Nephron progenitor cell (in vitro differentiated cells): ENCODE measurements around the gene NOX3.

Source experiments
- DNase-seq: peaks from one replicate; pipeline ENCODE4 v3.0.0; 2021
- H3K27ac Mint-ChIP-seq: 2 replicates; pipeline ENCODE4 v1.8.0; 2021; ENCODE audit warnings: mild to moderate bottlenecking, moderate library complexity, mixed read lengths
- H3K27me3 Mint-ChIP-seq: 2 replicates; pipeline ENCODE4 v1.8.0; 2021; ENCODE audit warnings: mild to moderate bottlenecking, low read depth, mixed read lengths; ENCODE audit not compliant: poor library complexity
- H3K36me3 Mint-ChIP-seq: 2 replicates; pipeline ENCODE4 v1.8.0; 2021; ENCODE audit warnings: low read depth, mixed read lengths
- H3K4me1 Mint-ChIP-seq: 2 replicates; pipeline ENCODE4 v1.8.0; 2021; ENCODE audit warnings: mixed read lengths
- H3K4me3 Mint-ChIP-seq: 2 replicates; pipeline ENCODE4 v1.8.0; 2021; ENCODE audit warnings: mild to moderate bottlenecking, moderate library complexity, mixed read lengths
- H3K9me3 Mint-ChIP-seq: 2 replicates; pipeline ENCODE4 v1.8.0; 2021; ENCODE audit warnings: mild to moderate bottlenecking, moderate library complexity, mixed read lengths
- TF ChIP-seq, protein P1 (sequence below): fragments of 200-600 bp; sonication (generic); IDR thresholded peaks from 2 replicates; pipeline ENCODE4 v1.5.0; 2021; ENCODE audit warnings: antibody characterized with exemption

Gene NOX3

DNA sequence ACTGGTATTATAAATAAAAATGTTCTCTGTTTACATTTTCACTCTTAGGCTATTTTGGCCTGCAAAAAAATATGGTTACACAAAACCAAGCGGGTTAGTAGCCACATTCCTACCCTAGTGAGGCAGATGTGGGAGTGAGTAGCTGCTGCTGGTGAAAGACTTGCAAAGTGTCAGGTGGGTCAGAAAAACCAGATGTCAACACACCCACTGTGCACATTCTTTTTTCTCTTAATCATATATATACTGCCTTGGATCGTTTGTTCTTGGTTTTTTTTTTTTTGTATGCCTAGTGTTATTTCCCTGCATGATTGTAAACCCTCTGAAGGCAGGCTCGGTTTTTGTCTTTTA lies 73.3 kb downstream of the NOX3 start:
- H3K27ac Mint-ChIP-seq: no peak overlapping the region
- DNase-seq: no peak
- TF ChIP-seq, protein P1, sequence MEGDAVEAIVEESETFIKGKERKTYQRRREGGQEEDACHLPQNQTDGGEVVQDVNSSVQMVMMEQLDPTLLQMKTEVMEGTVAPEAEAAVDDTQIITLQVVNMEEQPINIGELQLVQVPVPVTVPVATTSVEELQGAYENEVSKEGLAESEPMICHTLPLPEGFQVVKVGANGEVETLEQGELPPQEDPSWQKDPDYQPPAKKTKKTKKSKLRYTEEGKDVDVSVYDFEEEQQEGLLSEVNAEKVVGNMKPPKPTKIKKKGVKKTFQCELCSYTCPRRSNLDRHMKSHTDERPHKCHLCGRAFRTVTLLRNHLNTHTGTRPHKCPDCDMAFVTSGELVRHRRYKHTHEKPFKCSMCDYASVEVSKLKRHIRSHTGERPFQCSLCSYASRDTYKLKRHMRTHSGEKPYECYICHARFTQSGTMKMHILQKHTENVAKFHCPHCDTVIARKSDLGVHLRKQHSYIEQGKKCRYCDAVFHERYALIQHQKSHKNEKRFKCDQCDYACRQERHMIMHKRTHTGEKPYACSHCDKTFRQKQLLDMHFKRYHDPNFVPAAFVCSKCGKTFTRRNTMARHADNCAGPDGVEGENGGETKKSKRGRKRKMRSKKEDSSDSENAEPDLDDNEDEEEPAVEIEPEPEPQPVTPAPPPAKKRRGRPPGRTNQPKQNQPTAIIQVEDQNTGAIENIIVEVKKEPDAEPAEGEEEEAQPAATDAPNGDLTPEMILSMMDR: no peak
- no peaks in the 10 kb centered on the region for H3K4me1 Mint-ChIP-seq
- no peaks in the 10 kb centered on the region for H3K36me3 Mint-ChIP-seq
- no peak overlapping the region for H3K4me3 Mint-ChIP-seq
- H3K9me3 Mint-ChIP-seq: peaks cover under 1% of the 10 kb centered on the region
- H3K27me3 Mint-ChIP-seq: no peaks in the 10 kb centered on the region

DNA sequence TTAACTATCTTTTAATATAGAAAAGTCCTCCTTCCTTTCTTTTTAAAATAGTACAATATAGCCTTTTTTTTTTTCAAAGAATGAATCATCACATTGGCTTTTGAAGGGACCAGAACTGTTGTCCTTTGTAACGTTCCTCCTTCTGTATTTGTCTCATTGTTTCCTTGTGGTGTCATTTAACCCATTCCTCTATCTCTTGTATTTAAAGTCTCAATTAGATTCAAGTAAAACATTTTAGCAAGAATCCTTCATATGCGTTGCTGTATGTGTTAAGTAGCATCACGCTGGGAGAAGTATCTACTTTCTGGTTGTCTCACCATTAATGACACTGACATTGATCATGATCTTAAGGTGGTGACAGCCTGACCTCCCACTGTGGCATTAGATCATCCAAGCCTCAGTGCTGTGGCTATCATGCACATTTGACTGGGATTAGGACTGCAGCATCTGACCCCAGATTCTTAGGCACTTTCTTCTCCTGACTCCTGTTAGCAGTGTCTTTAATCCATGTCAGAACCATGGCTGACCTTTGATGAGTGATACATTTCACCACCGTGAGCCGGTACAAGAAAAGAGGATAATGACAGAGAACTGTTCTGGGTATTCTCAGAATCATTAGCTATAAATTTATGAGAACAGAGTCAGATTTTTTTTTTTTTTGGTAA lies 73.8 kb downstream of the NOX3 start:
- Mint-ChIP-seq H3K9me3 (no peaks in the 10 kb centered on the region), H3K36me3 (no peaks in the 10 kb centered on the region), H3K27me3 (no peaks in the 10 kb centered on the region), H3K4me3 (no peak overlapping the region), H3K4me1 (no peaks in the 10 kb centered on the region), H3K27ac (no peak overlapping the region)
- no peak for DNase-seq
- TF ChIP-seq, protein P1: no peak

DNA sequence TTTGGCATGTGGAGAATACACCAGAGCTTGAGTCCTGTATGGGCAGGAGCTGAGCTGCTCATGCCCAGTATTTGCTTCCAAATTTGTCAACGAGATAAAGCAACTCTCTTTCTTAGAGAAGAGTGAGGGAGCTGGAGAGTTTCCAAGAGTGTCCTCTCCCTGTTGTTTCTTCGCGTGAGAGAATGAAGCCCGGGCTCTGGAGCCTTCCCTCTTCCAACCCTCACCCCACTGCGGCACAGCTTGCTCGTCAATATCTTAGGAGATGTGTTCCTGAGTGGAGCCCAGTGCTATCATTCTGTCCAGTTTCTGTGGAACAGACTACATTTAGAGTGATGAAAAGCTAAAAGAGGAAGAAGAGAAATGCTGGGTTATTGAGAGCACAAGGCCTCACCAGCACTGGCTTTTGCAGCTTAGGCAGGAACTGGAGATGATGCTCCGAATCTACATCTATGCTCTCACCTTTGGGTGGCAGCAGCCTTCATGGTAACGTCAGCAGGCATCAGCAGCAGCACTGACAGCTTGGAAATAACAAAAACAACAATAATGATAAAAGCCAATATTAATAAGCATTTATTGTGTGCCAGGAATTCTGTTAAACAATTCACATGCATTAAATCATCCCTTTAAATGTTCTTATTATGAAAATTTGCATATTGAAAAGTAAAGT lies 74.8 kb downstream of the NOX3 start:
- no peaks in the 10 kb centered on the region for H3K9me3 Mint-ChIP-seq
- TF ChIP-seq, protein P1: no peak
- no peak for DNase-seq
- no peaks in the 10 kb centered on the region for H3K27me3 Mint-ChIP-seq
- H3K4me3 Mint-ChIP-seq: no peak overlapping the region
- H3K4me1 Mint-ChIP-seq: no peaks in the 10 kb centered on the region
- H3K36me3 Mint-ChIP-seq: no peaks in the 10 kb centered on the region
- no peak overlapping the region for H3K27ac Mint-ChIP-seq

DNA sequence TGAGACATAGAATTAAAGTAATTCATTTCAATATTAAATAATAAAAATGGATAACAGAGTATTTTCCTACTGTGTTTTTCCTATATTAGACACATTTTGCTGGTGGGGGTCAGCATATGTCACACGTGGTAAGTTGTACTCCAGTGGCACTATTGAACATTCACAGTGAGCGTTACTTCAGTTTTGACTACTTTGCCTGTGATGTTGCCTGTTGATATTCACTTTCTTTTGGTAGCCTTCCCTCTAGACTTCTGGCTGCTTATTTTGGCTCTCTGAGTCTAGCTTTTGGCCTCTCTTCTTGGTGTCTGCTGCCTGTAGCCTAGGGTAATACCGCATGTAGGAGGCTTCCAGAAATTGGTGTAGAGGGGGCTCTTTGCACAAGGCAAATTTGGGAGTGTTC lies 76.9 kb downstream of the NOX3 start:
- no peak overlapping the region for H3K4me3 Mint-ChIP-seq
- TF ChIP-seq, protein P1: no peak
- H3K9me3 Mint-ChIP-seq: no peaks in the 10 kb centered on the region
- no peak for DNase-seq
- H3K27ac Mint-ChIP-seq: no peak overlapping the region
- H3K36me3 Mint-ChIP-seq: no peaks in the 10 kb centered on the region
- H3K27me3 Mint-ChIP-seq: no peaks in the 10 kb centered on the region
- H3K4me1 Mint-ChIP-seq: no peaks in the 10 kb centered on the region

DNA sequence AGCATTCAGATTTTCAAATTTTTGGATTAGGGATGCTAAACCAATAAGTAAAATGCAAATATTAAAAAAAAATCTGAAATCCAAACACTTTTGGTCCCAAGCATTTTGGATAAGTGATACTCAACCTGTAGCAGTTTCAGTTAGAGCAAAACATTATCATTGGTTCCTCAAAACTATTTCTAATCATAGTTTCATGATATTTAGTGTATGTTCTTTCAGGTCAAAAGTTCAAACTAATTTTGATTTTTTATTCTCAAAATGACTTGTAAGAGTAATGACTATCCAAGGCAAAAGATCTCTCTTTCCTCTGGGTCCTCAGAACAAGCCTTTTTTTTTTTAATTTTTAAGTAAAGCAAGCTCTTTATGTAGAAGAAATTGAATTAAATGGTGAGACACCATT lies 77.4 kb downstream of the NOX3 start:
- no peaks in the 10 kb centered on the region for H3K4me1 Mint-ChIP-seq
- TF ChIP-seq, protein P1: no peak
- no peak overlapping the region for H3K27ac Mint-ChIP-seq
- no peak for DNase-seq
- no peak overlapping the region for H3K4me3 Mint-ChIP-seq
- no peaks in the 10 kb centered on the region for H3K27me3 Mint-ChIP-seq
- H3K36me3 Mint-ChIP-seq: no peaks in the 10 kb centered on the region
- H3K9me3 Mint-ChIP-seq: no peaks in the 10 kb centered on the region

DNA sequence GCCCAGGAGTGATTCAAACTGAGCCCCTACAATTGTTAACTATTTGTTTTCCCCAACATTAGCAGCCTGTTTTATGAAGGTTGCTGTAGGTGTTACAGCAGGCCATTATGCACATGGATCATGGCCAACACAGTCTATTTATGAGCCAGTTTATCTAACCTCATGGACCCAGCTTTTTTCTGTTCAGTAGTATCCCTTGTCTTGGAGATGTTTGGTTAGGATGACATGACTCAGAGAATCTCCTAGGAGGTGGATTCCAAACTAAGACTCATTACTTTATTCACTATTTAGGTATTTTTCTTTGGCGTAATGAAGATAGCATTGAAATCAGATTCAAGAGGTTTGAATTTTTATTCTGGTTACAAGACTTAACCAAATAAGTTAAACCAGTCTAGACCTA lies 78.6 kb downstream of the NOX3 start:
- DNase-seq: no peak
- Mint-ChIP-seq H3K4me3 (no peak overlapping the region), H3K27me3 (peaks cover 6% of the 10 kb centered on the region), H3K9me3 (no peaks in the 10 kb centered on the region), H3K4me1 (no peaks in the 10 kb centered on the region), H3K27ac (no peak overlapping the region), H3K36me3 (no peaks in the 10 kb centered on the region)
- TF ChIP-seq, protein P1: no peak
